H1 (cell line): ENCODE results near the gene CTBP2. TPM values are rescaled to one million over a fixed set of nuclear protein-coding genes. Genes with fewer than 3 reads are reported as not detected.

Source experiments
- GTF2F1 ChIP-seq: IDR thresholded peaks from 2 replicates; pipeline ENCODE4 v1.6.1; 2012; ENCODE audit warnings: low read depth, low read length, improper control_type of control experiment, borderline replicate concordance
- JUND ChIP-seq: IDR thresholded peaks from 2 replicates; pipeline ENCODE4 v1.6.1; 2011; ENCODE audit warnings: mild to moderate bottlenecking, improper control_type of control experiment, low read length
- RAD21 ChIP-seq, 2 experiments: IDR thresholded peaks in 1 of 2; conservative IDR thresholded peaks in 1 of 2; 2 replicates each; pipeline ENCODE4 v1.6.1; 2011; ENCODE audit warnings: low read depth in 2 of 2, low read length in 2 of 2, improper control_type of control experiment in 1 of 2, inconsistent platforms in 1 of 2, mild to moderate bottlenecking in 1 of 2, moderate library complexity in 1 of 2
- YY1 ChIP-seq: IDR thresholded peaks from 2 replicates; pipeline ENCODE4 v1.6.1; 2011; ENCODE audit warnings: low read depth, mild to moderate bottlenecking, low read length
- polyA plus RNA-seq, 7 experiments: library from polyadenylated mRNA; depleted of rRNA in 3 of 7; stranded (reverse) in 5 of 7; unstranded in 2 of 7; fragments of >200 nt in 5 of 7; fragments of 200-250 nt in 2 of 7; gene quantifications; 1 replicate in 5 of 7; 2 replicates in 1 of 7; 4 replicates in 1 of 7; pipeline versions ENCODE4 v1.2.1 to v1.2.3, GENCODE V29; 2011 to 2013; ENCODE audit warnings: missing spikeins in 2 of 7, mixed read lengths in 2 of 7
- total RNA-seq: library from RNA; stranded (reverse); fragmentation: NEBNext Ultra II Directional; extraction: Animal tissue kit (Norgen Biotek cat#: 25700); gene quantifications from 2 replicates; pipeline ENCODE4 v1.2.1, GENCODE V29; 2021

The CTBP2 gene
- total and polyA plus RNA-seq, 2 of the 8 experiments (the other 6 are each of a cell fraction or from before 2014, with no cell fraction given): 208 to 221 TPM

GRCh38 chr10:125204400-125204799 is 44.0 kb upstream of the CTBP2 start (continued):
- no peak for TF ChIP-seq RAD21 (IDR thresholded peaks at IDR 0.05 in 1 of 2, conservative IDR thresholded peaks at IDR 0.05 in 1 of 2; ENCODE audit: low read depth in 2 of 2, low read length in 2 of 2)
- TF ChIP-seq JUND: no peak
- TF ChIP-seq GTF2F1: no peak
- TF ChIP-seq YY1: no peak
